Skeletal muscle cell (primary cell): ENCODE results near the gene CDC42.

ENCODE experiments used
- DNase-seq: peaks from one replicate; pipeline ENCODE4 v3.0.0-alpha.2; 2010; ENCODE audit warnings: low read depth
- H3K4me3 ChIP-seq: 2 replicates; pipeline ENCODE4 v1.5.1; 2011; ENCODE audit warnings: low read depth, mild to moderate bottlenecking, control low read depth, low read length, moderate library complexity

CDC42 gene

GRCh38 chr1:22101995-22102394 is 49.5 kb downstream of the CDC42 start:
- no peak for DNase-seq

DNA sequence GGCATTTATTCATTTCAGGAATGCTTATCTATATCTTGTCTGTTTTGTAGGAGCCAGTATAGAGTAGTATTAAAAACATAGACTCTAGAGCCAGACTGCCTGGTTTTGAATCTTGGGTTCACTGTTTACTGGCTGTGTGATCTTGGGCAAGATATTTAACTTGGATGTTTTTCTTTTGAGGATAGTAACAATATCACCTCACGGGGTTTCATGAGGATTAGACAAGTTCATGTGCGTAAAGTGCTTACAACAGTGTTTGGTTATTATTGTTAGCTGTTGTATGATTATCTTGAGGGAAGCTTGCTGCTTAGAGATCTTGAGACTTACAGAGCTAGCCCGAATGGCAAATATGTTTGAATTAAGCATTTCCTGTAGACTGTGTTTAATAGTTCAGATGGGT is 50.2 kb downstream of the CDC42 start:
- DNase-seq = no peak
- no peak overlapping the region for H3K4me3 ChIP-seq

More at GRCh38 chr1:22101995-22102394, 49.5 kb downstream of the CDC42 start:
- H3K4me3 ChIP-seq = no peak overlapping the region

GRCh38 chr1:22104094-22104493 is 51.6 kb downstream of the CDC42 start:
- no peak for DNase-seq
- no peak overlapping the region for H3K4me3 ChIP-seq

DNA sequence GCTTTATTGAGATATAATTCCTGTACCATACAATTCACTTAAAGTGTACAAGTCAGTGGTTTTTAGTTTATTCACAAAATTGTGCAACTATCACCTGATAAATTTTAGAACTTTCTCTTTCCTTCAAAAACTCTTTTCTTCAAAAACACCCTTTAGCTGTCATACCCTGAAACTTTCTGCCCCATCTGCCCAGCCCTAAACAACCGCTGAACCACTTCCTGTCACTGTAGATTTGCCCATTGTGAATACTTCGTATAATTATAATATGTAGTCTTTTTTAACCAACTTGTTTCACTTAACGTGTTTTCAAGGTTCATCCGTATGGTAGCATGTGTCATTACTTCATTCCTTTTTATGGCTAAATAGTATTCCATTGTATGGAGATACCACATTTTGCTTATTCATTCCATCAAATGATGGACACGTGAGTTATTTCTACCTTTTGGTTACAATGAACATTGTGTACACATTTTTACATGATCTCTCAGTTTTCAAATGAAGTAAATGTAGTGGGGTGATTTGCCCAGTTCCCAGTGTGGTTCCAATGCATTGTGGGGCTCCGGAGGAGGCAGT is 52.4 kb downstream of the CDC42 start:
- DNase-seq = no peak
- H3K4me3 ChIP-seq = no peak overlapping the region

DNA sequence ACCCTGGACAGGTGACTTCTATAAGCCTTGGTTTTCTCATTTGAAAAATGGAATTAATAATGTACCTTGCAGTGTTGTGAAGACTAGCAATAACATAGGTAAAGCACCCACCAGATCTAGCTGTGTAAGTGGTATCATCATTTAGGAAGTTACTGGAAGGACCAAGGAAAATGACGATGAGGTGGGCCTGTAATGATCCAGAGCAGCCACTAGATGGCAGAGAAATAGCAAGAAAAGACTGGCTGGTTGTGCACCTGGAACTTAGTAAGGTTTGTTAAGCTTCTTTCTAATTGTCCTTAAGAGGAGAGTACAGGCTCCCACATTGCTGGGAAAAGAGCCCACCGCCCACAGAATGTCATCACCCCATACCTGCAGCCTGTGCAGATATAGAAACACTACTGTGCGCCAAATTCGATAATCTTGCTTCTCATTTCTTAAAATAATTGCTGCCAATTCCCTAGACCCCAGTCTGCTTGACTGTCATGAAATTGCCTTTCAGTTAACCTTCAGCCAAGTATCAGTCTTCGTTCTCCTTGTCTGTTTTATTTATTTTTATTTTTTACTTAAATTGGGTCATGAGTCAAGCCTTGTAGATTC is 53.2 kb downstream of the CDC42 start:
- DNase-seq = peak; percentile 28
- no peak overlapping the region for H3K4me3 ChIP-seq

DNA sequence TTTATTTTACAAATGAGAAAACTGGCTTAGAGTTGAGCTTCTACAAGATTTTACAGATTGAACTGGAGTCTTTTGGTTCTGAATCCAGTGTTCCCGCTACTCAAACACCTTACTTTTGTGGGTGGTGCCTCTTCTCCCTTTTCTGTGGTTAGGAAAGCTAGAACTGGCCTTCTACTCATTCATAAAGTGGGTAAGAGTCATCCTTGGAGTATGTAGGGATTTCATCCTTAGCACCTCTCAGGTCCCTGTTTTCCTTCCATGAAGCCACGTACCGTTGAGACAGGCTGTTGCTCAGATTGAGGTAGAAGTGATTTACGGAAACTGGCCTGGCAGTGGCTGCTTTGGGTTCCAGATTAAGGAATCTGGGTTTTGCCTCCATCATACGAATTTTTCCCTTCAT is 54.6 kb downstream of the CDC42 start:
- H3K4me3 ChIP-seq = no peak overlapping the region
- no peak for DNase-seq

- H3K4me3 ChIP-seq = no peak overlapping the region
- DNase-seq = no peak
Measured at GRCh38 chr1:22108339-22109105, 56.0 kb downstream of the CDC42 start.

DNA sequence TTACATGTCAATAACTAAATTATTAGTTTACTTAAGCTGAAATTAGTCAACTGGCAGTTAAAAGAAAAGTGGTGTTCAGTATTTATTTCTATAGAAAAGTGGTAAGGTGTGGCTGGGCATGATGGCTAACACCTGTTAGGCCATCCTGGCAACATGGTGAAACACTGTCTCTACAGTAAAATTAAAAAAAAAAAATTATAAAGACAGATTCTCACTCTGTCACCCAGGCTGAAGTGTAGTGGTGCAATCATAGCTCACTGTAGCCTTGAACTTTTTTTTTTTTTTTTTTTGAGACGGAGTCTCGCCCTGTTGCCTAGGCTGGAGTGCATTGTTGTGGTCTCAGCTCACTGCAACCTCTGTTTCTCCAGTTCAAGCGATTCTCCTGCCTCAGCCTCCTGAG is 57.5 kb downstream of the CDC42 start:
- H3K4me3 ChIP-seq = no peak overlapping the region
- no peak for DNase-seq

DNA sequence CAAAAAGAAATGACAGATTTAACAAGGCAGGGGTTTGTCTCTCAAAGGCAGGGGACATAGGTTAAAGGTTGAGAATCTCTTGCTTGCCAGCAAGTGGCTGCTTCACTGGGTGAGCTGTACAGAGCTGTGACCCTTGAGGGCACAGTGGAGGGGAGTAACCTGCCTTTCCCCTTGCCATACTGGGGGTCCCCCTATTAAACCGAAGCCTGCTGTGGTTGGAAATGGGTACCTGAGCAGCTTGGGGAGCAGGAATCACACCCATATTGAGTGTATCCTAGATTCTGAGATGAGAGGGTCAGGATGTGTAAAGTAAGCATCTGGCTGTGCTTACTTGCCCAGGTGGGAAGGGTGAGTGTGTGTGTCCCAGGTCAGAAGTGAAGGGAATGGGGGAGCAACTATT is 58.6 kb downstream of the CDC42 start:
- no peak overlapping the region for H3K4me3 ChIP-seq
- no peak for DNase-seq

DNA sequence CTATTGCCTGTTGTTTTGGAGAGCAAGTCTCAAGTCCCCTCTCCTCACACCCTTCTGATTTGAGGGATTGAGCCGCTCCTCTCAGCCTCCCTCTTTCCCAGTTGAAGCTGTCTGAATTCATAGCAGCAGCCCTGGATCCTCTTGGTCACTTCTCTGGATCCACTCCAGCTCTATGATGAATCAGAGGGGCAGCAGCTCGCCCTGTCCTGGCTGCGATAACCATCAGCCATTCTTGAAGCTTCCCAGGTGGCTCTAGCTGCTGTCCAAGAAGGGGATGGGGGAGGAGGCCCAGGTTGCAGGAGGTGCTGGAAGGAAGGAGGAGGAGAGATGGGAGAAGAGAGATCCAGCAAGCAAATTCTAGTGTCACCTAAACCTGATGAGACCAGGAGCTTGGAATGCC is 59.1 kb downstream of the CDC42 start:
- no peak overlapping the region for H3K4me3 ChIP-seq
- no peak for DNase-seq

- no peak for DNase-seq
Measured at GRCh38 chr1:22112554-22112953, 60.0 kb downstream of the CDC42 start.

DNA sequence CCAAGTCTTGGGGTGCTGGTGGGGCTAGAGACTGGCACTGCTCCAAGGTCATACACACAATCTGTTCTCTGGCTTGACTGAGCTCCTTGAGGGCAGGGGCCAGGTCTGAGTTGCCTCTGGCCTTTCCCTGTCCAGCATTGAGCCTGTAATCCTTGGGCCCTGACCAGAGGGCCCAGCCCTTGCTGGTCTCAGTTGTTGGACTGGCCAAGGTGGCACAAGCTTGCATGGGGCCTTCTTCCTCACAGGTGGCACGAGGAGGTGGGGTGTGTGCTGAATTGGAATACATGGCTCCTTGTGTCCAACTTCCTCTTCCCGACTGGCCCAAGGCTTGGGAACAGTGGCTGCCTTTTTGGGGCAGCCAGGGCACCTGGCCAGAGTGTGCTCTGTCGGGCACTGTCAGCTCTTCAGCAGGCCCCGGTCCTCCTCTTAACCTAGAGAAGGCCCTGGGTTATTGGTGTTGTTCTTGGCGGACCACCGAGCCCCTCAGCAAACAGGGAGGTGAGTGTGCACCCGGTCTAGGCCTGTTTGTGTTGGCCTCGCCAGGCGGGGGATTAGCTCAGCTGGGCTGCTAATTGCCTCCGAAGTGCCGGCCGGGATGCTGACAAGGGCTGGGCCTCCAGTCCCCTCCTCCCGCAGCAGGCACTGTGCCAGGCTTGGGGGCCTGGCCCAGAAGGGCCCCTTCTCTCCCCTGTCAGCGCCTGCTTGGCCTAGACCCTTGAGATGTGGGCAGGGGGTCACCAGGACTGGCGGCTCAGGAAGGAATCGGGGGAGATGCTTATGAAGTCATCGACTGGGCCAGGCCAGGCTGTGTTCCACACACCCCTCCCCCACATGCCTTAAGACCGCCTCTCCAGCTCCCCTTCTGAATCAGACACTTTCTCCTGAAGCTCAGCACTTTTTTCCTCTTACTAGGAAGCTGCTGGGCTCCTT is 61.8 kb downstream of the CDC42 start:
- DNase-seq = peak; percentile 49
- H3K4me3 ChIP-seq = no peak overlapping the region

More at GRCh38 chr1:22112554-22112953, 60.0 kb downstream of the CDC42 start:
- no peak overlapping the region for H3K4me3 ChIP-seq

- no peak for DNase-seq
- H3K4me3 ChIP-seq = no peak overlapping the region
Measured at GRCh38 chr1:22115286-22115685, 62.8 kb downstream of the CDC42 start.

DNA sequence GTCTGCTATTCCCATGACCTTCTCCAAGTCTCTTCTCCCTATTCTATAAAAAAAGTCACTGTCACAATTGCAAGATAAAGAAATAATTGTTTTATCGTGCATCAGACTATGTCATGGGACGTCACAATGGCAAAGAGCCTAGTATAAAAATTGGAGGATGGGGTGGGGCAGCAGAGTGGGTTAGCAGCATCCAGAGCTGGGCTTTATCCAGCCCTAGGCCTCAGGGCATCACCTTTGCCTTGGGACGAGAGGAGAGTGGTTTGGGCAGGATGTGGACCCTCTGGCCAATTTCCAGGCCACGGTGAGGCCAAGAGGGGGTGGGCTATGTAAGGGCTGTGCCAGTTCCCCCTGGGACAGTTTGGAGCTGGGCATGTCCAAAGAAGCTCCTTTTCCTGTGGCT is 64.7 kb downstream of the CDC42 start:
- no peak for DNase-seq
- no peak overlapping the region for H3K4me3 ChIP-seq

GRCh38 chr1:22117851-22118250 is 65.3 kb downstream of the CDC42 start:
- no peak for DNase-seq
- no peak overlapping the region for H3K4me3 ChIP-seq

- H3K4me3 ChIP-seq = no peak overlapping the region
- DNase-seq = no peak
Measured at GRCh38 chr1:22118291-22118992, 65.9 kb downstream of the CDC42 start.

- H3K4me3 ChIP-seq = no peak overlapping the region
- no peak for DNase-seq
Measured at GRCh38 chr1:22119626-22120468, 67.3 kb downstream of the CDC42 start.

DNA sequence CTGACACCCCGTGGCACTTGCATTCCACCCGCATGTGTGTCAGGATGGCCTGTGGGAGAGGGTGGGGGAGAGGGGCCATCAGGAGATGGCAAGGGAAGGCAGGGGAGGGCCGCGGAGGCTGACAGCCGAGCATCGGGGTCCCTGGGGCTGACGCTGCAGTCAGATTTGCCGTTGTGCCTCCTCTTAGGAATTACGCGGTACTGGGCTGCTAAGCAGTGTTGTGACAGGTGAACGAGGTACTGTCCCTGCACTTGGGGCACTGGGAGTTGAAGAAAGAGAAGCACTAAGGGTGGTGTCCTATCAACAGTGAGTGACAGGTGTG is 67.9 kb downstream of the CDC42 start:
- DNase-seq = no peak
- no peak overlapping the region for H3K4me3 ChIP-seq
